GM19463 (cell line): ENCODE measurements around the gene MRM3.
"Not testable (repeated sequence)": the region's sequence is repeated elsewhere in the genome, so short reads cannot be mapped to it uniquely, and the experiment has no call there.

ENCODE experiments used
- ATAC-seq: cut with Tn5 transposase; IDR thresholded peaks from one replicate; pipeline ENCODE4 v1.9.1; 2021; ENCODE audit warnings: mild to moderate bottlenecking, moderate library complexity; ENCODE audit not compliant: unreplicated experiment

Gene MRM3

DNA sequence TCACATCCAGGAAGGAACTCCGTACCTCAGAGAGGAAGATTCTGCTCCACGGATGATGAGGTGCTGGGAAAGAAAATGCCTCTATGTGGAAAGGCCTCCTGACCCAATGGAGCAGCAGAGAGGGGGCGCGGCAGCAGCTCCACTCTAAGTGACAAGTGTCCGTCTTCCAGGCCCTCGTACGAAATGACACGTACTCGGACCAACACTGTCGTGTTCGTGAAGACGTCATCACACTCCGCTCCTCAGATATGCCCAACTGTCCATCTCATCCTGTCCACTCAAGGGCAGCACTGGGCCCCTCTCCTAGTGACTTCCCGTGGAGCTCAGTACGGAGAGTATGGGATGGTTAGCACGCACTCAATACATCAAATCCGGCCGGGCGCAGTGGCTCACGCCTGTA, 32.2 kb downstream of the MRM3 start:
- ATAC-seq = no peak

DNA sequence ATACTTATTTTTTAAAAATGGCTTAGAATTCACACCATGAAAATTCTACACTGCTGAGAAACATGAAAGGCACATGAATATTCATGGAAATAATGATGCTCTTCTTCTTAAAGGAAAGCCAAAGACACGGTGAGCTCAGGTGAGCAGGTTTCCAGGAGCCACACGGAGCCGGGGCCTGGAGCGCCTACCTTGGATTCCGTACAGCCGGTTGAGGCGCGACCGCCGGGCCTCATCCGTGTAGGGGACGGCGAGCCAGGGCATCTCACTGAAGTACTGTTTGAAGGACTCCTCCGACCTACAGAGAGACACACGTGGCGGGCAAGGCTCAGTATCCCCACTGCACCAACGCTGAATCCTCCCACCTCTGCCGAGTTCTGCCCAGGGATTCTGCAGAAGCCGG, 37.1 kb downstream of the MRM3 start:
- ATAC-seq = no peak

- no peak for ATAC-seq
These were observed 41.3 kb downstream of the MRM3 start for GRCh38 chr17:823501-823902.

- no peak for ATAC-seq
These were observed 42.2 kb downstream of the MRM3 start for GRCh38 chr17:824378-824777.

DNA sequence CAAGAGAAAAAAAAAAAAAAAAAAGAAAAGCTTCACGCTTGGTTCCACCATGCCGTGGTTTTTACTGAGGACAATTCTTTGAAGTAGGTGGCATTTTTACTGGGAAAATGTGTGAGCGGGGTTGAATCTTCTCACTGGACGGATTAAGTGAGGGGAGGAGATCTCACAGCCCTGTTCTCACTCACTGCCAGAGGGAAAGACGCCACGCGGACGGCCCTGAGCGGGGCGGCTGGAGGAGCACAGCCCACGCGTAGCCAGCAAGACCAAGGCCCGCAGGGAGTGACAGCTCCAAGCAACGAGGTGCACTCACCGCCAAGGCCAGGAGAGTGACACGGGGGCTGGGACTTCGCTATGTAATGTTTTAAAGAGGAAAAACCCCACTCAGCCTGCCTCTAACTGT, 43.1 kb downstream of the MRM3 start:
- no peak for ATAC-seq

DNA sequence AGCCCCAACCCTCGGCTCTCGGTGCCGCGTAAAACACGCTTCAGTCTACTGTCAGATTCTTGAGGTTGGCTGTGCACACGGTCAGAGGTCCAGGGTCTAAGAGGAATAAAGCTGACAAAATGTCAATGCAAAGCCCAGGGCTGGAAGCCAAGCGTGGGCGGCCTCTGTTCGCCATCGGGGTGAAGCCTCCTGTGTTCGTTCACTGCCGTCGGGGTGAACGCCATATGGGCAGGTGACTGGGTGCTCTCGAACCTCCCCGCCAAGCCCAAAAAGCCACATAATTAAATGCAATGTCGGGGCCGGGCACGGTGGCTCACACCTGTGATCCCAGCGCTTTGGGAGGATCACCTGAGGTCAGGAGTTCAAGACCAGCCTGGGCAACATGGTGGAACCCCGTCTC, 44.6 kb downstream of the MRM3 start:
- no peak for ATAC-seq

DNA sequence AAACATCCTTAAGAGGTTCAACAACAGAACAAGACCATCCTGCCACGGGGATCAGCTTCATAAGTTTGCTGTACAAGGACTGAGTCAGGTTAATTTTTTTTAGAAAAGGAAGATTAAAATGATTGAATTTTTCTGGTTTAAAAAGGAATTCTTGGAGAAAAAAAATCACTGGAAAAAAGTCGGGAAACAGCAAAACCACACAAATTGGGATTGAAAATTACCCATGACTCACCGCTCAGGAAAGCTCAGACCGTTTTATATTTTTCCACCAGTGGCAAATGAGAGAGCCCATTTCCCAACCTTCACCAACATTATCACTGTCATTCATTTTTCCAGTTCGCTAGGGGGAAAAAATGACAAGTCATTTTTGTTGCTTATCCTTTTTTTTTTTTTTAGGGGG, 46.6 kb downstream of the MRM3 start:
- no peak for ATAC-seq

GRCh38 chr17:829614-830013, 47.5 kb downstream of the MRM3 start:
- ATAC-seq = not testable (repeated sequence)

DNA sequence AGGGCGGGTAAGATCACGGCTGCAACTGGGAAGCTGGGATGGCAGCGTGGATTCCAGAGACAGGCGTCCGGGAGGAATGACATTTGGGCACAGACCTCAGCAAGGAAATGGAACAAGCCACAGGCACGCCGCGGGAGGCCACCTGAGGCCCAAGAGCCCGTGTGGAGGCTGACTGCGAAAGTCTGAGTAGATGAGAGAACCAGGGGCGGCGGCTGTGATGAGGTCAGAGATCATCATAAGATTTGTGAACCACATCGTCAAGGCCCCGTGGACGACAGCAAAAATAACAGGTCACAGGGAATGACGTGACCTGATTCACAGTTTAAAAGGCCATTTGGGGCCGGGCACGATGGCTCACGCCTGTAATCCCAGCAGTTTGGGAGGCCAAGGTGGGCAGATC, 48.2 kb downstream of the MRM3 start:
- no peak for ATAC-seq

- no peak for ATAC-seq
These were observed 48.8 kb downstream of the MRM3 start for GRCh38 chr17:830950-831349.

- ATAC-seq = no peak
These were observed 52.0 kb downstream of the MRM3 start for GRCh38 chr17:834136-834535.

- ATAC-seq = no peak
These were observed 53.1 kb downstream of the MRM3 start for GRCh38 chr17:835263-835662.

- ATAC-seq = not testable (repeated sequence)
These were observed 53.6 kb downstream of the MRM3 start for GRCh38 chr17:835721-836120.

DNA sequence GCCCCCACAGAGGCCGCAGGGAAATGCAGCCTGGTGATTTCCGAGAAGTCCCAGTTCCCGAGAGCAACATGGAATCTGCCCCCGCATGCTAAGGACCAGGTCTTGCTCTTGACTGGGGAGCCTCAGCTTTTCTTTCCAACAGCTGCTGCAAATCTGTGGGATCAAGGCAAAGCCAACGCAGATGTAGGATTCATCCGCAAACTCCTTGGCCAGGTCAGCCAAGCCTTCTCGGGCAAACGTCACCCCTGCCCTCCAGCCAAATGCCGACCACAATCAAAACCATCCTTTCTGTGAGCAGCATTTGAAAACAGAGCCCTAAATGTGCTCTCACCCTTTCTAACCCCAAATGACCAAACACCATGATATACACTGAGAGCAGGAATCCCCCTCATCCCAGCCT, 54.0 kb downstream of the MRM3 start:
- ATAC-seq = no peak

- no peak for ATAC-seq
These were observed 56.3 kb downstream of the MRM3 start for GRCh38 chr17:838486-838885.

GRCh38 chr17:841313-841712, 59.2 kb downstream of the MRM3 start:
- no peak for ATAC-seq
